CD4-positive, alpha-beta T cell treated with Interferon gamma for 1 hour (primary cell): ENCODE measurements around the gene DPY19L1.
"Not testable (repeated sequence)": the region's sequence is repeated elsewhere in the genome, so short reads cannot be mapped to it uniquely, and the experiment has no call there.

Experiments
- DNase-seq: peaks from one replicate; pipeline ENCODE4 v3.0.0-alpha.2; 2020

The DPY19L1 gene

DNA sequence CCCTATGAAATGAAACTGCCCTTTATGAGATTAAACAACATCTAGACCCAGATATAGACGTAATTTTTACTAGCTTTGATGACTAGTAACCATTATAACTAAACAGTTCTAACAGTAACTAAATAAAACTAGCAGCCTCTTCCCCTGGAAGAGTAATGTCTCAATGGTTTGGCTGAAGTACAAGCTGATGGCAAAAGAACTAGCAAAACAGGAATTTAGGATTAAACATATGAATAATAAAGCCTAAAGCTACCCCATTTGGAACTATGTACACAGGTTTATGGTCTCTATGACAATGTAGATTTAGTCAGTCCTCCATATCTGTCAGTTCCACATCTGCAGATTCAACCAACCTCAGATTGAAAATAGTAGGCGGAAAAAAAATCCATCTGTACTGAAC lies 6.4 kb downstream of the DPY19L1 start:
- no peak for DNase-seq

DNA sequence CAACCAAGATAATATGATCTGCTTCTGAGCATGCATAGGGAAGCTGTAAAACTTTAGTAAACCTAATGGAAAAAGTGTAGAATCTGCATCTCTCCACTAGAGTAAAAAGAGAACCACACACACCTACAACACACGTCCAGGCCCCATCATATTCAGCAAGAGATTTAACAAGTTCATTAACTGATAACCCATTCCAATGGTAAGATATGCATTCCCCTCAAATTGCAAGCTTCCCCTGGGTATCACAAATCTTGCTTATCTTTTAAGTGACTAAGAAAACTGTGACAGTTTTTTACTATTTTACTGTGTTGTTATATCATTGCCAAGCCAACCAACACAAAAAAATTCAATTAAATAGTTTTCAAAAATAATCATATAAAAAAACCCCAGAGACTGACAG lies 8.0 kb downstream of the DPY19L1 start:
- DNase-seq: no peak

DNA sequence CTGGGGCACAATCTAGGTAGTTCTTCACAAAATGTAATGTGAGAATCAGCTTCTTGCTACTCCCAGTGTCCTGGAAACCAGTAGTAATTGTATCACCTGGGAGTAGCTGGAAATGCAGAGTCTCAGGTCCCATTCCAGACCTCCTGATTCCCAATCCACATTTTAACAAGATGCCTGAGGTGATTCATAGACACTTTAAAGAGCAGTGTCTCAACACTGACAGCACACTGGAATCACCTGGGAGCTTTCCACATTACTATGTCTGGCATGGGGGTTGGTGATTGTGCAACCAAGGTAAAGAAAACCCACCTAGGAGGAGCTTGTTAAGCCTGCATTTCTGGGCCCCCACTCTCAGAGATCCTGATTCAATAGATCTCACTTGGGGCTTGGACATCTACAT lies 11.1 kb downstream of the DPY19L1 start:
- DNase-seq: no peak

DNA sequence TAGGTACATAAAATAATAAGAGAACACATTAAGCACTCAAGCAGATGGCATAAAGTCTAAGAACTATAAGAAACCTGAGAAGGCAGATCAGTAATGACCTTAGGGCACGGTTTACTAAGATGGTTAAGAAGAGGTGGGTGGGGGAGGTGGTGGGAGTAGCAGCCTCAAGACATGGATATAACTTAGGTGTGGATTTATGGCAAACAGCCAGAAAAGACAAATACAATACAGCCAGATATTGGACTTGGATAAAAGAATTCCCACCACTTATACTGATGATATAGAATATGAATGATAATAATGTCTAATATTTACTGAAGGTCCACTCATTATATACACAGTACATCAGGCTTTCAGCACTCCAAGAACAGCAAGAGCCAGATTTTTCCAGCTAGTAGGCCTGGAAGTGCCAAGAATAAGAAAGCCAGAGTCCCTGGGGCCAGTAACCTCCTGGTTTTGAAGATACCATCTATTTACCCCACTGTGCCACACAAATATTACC lies 11.9 kb downstream of the DPY19L1 start:
- DNase-seq: no peak

DNA sequence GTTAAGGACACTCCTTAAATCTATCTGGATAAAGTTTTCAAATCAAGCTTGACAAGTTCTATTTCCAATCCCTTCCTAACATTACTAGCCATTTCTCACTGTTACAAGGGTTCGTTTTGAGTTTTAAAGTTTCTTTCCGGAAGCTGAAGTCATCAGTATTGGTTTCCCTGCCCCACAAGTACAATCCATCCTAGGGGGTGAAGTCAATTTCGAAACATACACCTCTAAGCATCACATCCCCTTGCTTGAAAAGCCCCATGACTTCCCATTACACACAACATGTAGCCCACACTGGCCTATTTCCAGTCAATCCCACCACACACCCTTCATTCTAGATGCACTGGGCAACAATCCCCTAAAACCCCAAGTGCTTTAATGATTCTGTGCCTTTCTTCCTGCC lies 13.0 kb downstream of the DPY19L1 start:
- no peak for DNase-seq

DNA sequence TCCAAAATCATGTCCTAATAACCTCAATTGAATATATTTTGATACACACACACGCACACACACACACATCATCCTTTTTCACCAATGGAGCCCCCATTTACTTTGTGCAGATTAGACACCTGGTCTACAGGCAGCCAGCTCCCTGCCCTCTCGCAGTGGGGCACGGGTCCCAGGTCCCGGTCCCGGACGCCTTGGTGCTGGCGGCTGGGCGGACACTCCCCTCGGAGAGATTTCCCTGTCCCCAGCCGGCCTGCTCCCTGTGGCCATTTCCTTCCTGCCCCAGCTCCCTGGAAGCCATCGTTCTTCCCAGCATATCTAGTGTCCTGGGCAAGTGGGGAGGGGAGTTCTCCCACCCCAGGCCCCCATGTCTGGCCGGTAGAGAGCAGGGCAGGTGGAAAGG lies 14.6 kb downstream of the DPY19L1 start:
- DNase-seq: no peak

DNA sequence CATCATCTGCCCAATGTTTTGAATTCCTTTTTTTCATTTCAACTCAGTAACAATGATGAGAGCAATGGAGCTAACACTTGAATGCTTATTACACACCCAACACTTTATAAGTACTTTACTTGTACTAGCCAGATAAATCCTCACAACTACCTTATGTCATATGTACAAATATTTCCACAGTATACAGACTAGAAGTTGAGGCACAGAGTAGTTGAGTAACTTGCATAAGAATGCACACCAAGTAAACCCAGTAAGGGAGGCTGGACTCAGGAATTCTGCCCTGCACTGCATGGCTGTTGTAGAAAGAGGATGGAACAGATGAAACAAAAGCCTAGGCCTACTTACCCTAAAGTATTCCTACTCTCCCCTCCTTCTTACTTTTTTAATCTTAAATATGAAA lies 15.8 kb downstream of the DPY19L1 start:
- DNase-seq: no peak

DNA sequence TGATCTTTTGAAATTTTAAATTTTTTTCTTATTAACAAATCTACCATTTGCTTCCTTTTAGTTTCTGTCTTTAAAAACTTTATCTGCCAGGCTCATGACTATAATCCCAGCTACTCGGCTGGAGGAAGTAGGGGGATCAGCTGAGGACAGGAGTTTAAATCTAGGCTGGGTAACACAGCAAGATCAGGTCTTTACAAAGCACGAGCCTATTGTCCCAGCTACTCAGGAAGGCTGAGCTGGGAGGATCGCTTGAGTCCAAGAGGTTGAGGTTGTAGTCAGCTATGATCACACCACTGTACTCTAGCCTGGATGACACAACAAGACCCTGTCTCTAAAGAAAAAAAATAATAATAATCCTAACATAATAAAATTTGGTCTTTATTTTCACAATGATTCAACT lies 17.5 kb downstream of the DPY19L1 start:
- no peak for DNase-seq

DNA sequence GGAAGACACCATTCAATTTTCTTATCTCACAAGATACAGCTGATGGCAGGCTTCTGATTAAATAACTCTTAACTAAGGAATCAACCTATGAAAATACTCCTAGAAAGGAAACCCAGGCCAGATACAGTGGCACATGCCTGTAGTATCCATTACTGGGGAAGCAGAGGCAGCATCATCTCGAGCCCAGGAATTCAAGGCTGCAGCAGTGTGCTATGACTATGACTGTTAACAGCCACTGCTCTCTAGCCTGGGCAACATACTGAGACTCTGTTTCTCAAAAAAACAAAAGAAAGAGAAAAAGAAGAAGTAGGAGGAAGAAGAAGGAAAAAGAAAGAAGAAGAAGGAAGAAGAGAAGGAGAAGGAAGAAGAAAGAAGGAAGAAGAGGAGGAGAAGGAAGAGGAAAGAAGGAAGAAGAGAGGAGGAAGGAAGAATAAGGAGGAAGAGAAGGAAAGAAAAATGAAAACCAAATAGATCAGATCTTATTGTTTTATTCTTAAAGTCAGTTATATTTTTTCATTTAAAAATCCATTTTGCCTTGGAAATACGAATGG lies 18.0 kb downstream of the DPY19L1 start:
- no peak for DNase-seq

DNA sequence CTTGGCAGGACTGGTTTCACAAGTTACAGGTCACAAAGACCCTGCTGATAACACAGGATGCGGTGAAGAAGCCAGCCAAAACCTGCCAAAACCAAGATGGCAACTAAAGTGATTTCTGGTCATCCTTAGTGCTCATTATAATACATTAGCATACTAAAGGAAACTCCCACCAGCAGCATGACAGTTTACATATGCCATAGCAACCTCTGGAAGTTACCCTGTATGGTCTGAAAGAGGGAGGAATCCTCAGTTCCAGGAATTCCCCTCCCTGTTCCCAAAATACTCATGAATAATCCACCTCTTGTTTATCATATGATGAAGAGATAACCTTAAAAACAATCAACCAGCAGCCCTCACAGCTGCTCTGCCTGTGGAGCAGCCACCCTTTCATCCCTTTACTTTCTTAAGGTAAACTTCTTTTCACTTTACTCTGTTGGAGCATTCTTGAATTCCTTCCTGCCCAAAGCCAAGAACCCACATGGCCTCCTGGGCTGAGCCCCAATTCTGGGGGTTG lies 21.9 kb downstream of the DPY19L1 start:
- DNase-seq: no peak

DNA sequence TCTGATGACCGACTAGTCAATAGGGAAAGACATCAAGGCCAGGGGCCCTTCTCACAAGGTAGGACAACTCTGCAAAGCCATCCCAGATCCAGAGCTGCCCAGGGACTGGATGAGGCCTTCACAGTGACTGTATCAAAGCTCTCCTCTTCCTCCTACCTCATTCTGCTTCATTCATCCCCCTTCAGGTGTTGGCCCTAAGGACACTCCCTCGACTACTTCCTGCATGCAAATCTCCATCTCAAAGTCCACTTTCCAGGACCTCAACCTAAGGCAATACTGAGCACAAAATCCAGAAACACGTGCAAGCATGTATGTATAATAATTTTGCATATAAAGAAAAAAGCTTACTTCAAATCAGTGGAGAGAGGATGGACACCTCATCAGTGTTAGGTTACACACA lies 25.1 kb downstream of the DPY19L1 start:
- no peak for DNase-seq

DNA sequence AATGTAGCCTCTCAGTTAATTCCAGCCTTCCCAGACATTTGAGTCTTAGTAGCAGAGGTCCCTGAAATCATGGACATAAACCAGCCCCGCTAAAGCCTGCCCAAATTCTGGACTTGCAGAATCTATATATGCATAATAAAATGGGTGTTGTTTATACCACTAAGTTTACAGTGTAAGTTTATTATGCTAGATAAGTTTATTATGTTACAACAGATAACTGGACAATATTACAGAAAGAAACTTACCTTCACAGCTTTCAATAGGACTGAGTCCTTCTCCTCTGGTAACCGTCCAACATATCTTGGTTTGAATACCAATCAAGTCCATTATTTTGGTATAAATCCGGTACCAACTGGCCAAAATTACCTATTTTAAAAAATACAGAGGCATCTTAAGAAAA lies 26.2 kb downstream of the DPY19L1 start:
- no peak for DNase-seq

DNA sequence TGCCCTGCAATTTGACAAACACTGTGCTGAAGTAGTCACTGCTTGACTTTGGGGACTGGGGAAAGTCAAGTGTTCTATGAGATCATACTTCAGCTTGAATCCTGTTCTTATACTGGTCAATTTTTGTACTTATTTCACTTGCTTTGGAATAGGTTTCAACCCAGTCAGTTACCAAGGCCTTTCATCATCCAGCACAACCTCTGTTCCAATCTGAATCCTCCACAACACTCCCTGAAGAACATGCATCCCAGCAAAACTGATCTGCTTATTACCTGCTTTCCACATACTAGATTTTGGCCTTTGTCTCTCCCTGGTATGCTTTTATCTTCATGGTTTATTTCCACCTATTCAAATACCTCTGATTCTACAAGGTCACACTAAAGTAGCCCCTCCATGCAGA lies 29.5 kb downstream of the DPY19L1 start:
- DNase-seq: no peak

DNA sequence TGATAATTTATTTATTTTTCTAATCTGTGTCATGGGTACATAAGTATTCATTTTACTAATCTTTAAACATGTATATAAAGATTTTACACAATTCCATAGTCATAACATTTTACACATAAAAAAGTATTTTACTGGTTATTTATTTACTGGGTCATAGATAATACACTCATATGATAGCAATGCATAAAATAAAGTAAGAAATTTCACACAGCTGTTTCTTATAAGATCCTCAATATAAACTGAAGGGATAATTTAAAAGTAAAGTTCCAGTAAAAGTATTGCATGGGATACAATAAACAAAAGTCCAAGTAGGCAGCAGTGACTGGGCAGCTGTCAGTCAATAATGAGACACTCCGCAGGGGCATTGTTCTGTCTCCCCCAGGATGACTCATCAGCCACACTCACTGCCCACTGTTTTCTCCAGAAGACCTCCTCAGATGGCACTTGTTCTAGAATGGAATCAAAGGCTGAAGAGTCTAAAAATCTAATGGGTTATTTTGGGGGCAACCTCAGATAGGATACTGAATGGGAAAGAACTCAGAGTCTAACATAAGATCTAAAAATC lies 32.7 kb downstream of the DPY19L1 start:
- no peak for DNase-seq

DNA sequence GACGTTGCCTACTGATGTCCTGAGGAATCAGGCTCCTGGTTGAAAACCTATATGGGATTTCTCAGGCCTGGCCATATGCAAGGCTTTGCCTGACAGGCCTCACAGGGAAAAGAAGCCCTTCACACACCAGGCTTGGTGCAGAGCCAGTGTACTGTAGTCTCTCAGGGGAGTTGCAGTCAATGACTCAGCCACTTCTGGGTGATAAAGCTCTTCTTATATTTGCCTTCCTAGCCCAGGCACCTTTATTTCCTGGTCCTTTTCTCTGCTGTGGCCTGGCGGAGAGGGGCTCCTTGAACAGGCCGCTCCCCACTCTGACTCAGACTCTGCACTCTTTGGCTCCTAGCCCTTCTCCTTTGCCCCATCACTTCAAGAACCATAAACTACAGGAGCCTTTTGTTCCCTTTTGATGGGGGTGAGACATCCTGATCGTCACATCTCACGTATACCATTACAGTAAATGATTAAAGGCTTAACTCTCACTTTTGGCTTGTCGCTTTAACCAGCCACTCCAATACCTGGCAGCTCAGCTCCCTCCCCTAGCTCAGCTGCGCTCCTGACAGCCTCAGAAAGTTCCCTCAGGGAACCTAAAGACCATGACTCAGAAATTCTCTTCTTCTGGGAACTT lies 33.5 kb downstream of the DPY19L1 start:
- no peak for DNase-seq

DNA sequence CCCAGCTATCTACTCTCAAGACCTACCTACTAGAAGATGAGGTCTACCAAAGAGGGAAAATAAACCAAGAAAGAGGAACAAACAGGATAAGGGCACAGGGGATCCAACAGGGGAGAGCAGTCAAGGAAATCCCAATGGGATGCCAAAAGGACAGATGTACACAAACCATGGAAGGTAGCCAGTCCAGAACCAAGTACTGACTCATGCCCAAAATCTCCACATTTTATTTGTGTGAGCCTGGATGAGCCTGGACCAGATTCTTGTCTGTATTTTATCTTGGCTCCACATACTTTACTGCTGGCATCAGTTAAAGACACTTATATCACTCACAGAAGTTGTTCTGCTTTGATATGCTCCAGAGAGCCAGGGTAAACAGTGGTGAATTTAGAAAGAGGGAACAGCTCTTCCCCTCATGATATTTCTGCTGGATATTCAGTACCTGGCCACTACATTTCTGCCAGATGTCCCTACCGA lies 34.1 kb downstream of the DPY19L1 start:
- DNase-seq: not testable (repeated sequence)

DNA sequence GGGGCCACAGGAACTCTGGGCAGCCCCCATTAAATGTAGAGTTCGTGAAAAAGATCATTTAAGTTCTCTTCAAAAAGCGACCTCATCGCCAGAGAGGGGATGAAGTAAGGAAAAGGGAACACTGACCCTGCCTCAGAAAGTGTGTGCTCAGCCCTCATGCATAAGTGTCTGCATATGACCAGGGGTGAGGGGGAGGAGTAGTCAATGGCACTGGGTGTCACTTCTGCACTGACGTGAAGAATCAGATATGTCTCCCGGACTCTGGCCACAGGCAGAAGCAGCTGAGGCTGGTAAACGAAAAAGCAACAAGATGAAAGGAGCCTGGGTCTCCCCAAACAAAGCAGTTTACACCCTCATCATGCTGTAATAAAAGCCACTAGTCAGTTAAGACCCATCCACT lies 39.0 kb downstream of the DPY19L1 start:
- DNase-seq: not testable (repeated sequence)

DNA sequence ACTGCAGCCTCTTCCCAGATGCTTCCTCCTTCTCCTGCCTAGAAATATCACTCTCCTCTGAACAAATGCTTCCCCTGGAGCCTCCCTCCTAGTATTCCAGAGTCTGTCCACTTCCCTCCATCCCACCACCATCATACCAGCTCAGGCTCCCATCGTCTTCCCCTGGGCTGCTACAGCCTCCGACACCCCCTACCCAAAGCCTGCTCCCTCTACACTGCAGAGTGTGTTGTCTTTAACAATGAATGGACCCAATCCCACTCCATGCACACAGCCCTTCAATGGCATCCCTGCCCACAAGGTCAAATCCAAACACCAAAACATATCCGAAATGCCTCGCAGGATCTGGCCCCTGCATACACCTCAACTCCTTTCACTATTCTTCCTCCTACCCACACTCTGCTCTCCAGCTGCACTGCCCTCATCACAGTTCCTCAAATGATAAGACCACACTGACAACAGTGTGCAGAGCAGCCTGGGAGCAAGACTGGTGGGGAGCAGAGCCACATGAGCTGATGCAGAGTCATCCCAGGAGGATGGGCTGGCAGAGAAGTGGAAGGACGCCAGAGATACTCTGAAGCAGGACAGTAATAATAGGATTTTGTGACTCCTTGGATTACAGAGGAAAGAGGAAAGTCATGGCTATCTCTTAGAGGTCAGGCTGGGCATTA lies 40.7 kb downstream of the DPY19L1 start:
- not testable (repeated sequence) for DNase-seq

DNA sequence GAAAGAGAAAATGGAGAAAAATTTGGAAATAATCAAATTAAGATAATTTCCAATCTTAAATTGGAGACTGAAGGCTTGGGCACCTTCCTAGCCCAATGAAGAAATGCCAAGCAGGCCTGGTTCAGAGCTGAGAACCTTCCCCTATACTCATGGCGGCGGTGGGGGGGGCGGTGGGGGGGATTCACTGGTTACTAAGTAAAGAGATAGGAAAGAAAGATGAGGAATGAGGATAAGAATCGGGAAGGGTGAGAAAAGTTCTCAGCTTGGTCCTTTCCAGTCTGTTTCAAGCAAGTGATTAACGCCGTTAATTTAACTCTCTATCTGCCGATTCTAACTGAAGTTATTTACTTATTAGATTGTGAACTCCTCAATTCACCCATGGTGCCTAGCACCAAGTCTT lies 41.5 kb downstream of the DPY19L1 start:
- no peak for DNase-seq

DNA sequence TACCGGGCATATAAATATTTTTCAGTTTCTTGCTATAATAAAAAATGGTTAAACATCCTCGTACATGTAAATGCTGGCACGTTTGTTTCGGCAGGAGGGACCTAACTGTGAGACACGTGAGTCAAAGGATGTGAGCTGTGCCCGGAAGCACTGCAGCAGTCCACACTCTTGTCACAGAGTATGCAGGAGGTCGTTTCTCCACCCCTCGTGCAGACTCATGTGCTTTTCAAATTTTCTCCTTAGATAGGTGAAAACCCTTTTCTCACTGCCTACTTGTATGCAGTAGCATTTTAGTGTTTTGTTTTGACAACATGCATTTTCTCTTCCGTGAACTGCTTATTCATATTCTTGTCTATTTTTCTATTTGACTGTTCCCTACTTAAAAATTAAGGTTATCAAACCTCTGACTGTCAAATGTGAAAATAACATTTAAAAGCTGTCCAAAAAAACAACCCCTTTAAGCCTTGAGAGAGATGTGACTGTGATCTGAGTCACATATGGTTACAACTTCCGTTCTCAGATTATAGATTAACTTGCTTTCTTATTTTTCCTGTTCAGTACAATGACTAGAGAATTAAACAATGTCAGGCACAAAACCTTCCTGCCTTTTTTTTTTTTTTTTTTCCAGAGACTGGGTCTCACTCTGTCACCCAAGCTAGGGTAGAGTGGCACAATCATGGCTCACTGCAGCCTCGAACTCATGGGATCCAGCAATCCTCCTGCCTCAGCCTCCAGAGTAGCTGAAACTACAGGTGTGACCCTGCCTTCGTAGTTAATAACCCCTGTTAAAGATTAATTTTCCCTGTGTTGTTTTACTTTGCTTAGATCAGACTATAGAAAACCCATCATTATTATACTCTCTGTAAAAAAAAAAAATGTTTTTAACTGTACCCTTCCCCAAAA lies 45.1 kb downstream of the DPY19L1 start:
- DNase-seq: peak; percentile 29

DNA sequence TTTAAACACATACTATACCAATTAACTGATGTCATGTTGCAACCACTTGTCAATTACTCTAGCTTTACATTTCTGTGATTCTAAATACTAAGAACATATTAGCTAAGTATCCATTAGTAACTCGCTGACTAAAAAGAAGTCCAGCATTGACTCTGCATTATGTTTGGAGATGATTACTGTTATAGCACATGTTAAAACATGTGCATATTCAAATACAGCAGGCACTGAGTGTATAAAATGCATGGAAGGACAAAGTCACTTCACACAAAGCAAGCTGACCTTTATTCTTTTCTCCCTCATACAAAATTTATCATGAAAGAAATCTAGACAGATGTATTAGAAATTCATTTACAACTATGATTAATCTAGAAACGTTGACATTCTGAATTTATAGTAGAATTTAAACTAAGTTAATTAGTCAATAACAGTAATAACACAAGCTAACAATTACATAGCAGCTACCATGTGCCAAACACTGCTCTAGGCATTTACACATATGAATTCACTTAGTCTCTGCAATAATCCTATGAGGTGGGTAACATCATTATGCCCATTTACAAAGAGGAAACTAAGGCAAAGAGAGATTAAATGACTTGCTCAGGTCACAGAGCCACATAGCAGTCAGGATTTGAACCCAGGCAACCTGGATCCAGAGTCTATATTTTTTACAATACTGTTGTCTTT lies 48.7 kb downstream of the DPY19L1 start:
- not testable (repeated sequence) for DNase-seq

DNA sequence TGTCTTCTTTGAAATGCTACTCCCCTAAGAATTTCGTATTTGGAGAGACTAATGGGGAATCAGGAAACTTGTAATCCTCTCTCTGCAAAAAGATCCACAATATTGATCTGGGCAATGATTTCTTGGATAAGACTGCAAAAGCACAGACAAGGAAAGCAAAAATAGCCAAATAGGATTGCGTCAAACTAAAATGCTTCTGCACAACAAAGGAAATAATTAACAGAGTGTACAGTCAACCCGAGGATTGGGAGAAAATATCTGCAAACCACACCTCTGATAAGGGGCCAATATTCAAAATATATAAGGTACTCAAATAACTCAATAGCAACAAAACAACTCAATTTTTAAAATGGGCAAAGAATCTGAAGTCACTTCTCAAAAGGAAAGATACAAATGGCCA lies 52.1 kb downstream of the DPY19L1 start:
- not testable (repeated sequence) for DNase-seq
